Mucosa of descending colon (tissue), 3 donors: ENCODE data around the gene MIDN. TPM values are rescaled to one million over a fixed set of nuclear protein-coding genes. Genes with fewer than 3 reads are reported as not detected.
"Not testable (repeated sequence)": the region's sequence is repeated elsewhere in the genome, so short reads cannot be mapped to it uniquely, and the experiment has no call there.

Experiments
- ATAC-seq: fragments of 200-7000 bp; cut with Tn5 transposase; one replicate; pipeline ENCODE4 v1.9.1; 2020; ENCODE audit warnings: mild to moderate bottlenecking, moderate library complexity
- DNase-seq, 3 donors: peaks; one replicate each; pipeline ENCODE4 v3.0.0-alpha.2; 2020
- H3K36me3 ChIP-seq: fragments of 200-600 bp; one replicate; pipeline ENCODE4 v1.8.0; 2021; ENCODE audit warnings: low read depth, mild to moderate bottlenecking
- H3K4me1 ChIP-seq: fragments of 200-600 bp; one replicate; pipeline ENCODE4 v1.8.0; 2021; ENCODE audit warnings: low read depth, mild to moderate bottlenecking
- H3K4me3 ChIP-seq: fragments of 200-600 bp; one replicate; pipeline ENCODE4 v1.8.0; 2021; ENCODE audit warnings: mild to moderate bottlenecking
- H3K9me3 ChIP-seq: fragments of 200-600 bp; one replicate; pipeline ENCODE4 v1.8.0; 2021; ENCODE audit warnings: mild to moderate bottlenecking
- intact Hi-C, 2 donors: fragments of 100-400 bp; cut with DNase I in 1 of 2; cut with micrococcal nuclease in 1 of 2; formaldehyde crosslinking; loops; one replicate each; pipeline versions ENCODE4 v1.11.0 to v1.11.1; 2022; cut with DNase I, micrococcal nuclease
- total RNA-seq, 3 donors: library from RNA; stranded (reverse); fragmentation: NEBNext Ultra II Directional in 2 of 3; extraction: Animal tissue kit (Norgen Biotek cat#: 25700) in 2 of 3; gene quantifications; one replicate each; pipeline versions ENCODE4 v1.2.1 to v1.2.4, GENCODE V29; 2021 to 2023
- TF ChIP-seq, protein P1 (sequence below): fragments of 200-600 bp; IDR thresholded peaks from one replicate; pipeline ENCODE4 v1.8.0; 2022; ENCODE audit warnings: antibody characterized with exemption, mild to moderate bottlenecking
- donor health status: DM: no; HTN: no; CAD: no; lungs with moderate emphysema.
- donor health status: DM: no; HTN: no; CAD: no.
- donor health status: DM: no; HTN: yes; CAD: no.

Gene MIDN
- total RNA-seq, 3 donors from 2014 or later, result 136 to 251 (median 213) TPM

DNA sequence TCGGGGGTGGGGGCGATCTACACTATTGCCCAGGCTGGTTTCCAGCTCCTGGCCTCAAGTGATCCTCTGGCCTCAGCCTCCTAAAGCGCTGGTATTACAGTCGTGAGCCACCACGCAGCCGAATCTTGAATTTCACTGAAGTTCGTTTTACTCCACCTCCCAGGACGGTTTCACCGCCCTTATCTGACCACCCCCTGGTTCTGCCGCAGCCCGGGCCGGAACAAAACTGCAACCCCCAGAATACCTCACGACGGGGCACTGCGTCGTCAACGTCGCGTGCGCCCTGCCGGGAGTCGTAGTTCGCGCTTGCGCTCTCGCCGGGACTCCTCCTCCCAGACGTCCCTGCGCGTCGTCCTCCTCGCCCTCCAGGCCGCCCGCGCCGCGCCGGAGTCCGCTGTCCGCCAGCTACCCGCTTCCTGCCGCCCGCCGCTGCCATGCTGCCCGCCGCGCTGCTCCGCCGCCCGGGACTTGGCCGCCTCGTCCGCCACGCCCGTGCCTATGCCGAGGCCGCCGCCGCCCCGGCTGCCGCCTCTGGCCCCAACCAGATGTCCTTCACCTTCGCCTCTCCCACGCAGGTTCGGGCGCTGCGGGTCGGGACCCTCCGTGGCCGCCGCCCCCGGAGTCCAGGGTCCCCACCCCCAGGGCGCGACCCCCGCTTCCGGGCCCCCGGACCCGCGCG is 6.8 kb upstream of the MIDN start, which contains the start of gene ATP5F1D:
ATP5F1D (plus strand) TSS at position 335 of the 679 bp plus-strand sequence; CDS start at position 435, 100 bp downstream.
- H3K36me3 ChIP-seq, result no peaks in the 10 kb centered on the region
- no peaks in the 10 kb centered on the region for H3K9me3 ChIP-seq
- intact Hi-C loops, result loop anchor here in 1 of 2 donors (2.0 kb wide), 1 partner anchor 25 kb away; no protein-coding TSS in a partner anchor
- ATAC-seq (peak; percentile 73), DNase-seq (peak; percentile 94 to 97 (median 96))
- H3K4me1 ChIP-seq, result peaks cover 55% of the 10 kb centered on the region
- H3K4me3 ChIP-seq, result peak within 1 kb of the TSS; percentile 91
- TF ChIP-seq, protein P1, sequence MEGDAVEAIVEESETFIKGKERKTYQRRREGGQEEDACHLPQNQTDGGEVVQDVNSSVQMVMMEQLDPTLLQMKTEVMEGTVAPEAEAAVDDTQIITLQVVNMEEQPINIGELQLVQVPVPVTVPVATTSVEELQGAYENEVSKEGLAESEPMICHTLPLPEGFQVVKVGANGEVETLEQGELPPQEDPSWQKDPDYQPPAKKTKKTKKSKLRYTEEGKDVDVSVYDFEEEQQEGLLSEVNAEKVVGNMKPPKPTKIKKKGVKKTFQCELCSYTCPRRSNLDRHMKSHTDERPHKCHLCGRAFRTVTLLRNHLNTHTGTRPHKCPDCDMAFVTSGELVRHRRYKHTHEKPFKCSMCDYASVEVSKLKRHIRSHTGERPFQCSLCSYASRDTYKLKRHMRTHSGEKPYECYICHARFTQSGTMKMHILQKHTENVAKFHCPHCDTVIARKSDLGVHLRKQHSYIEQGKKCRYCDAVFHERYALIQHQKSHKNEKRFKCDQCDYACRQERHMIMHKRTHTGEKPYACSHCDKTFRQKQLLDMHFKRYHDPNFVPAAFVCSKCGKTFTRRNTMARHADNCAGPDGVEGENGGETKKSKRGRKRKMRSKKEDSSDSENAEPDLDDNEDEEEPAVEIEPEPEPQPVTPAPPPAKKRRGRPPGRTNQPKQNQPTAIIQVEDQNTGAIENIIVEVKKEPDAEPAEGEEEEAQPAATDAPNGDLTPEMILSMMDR, result no peak

DNA sequence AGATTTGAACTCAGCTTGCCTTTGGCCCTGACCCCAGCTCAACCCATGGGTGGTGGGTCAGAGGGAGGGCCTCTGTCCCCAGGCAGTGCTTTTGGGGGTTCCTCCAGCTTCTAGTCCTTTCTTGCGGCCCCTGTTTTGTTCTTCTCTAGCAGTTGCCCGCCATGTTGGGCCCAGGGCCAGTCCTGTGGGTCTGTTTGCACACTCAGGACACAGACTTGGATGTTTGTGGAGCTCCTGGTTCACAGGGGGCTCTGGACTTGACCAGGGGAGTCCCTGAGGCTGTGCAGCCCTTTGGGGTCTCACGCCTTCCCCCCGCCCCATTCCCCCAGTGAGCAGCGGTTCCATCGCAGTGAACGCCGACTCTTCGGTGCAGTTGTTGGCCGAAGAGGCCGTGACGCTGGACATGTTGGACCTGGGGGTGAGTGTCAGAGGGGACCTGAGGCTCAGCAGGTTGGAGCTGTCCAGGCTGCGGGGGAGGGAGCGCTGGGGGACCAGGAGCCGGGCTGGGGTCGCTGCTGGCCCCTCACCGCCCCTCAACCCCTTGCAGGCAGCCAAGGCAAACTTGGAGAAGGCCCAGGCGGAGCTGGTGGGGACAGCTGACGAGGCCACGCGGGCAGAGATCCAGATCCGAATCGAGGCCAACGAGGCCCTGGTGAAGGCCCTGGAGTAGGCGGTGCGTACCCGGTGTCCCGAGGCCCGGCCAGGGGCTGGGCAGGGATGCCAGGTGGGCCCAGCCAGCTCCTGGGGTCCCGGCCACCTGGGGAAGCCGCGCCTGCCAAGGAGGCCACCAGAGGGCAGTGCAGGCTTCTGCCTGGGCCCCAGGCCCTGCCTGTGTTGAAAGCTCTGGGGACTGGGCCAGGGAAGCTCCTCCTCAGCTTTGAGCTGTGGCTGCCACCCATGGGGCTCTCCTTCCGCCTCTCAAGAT is 4.4 kb upstream of the MIDN start:
- peak; percentile 90 to 91 (median 91) for DNase-seq
- intact Hi-C loops, result loop anchor here in 1 of 2 donors (2.0 kb wide), 1 partner anchor 23 kb away; no protein-coding TSS in a partner anchor

GRCh38 chr19:1244693-1245451 is 3.5 kb upstream of the MIDN start:
- peaks cover 60% of the 10 kb centered on the region for H3K4me1 ChIP-seq
- H3K36me3 ChIP-seq, result no peaks in the 10 kb centered on the region
- TF ChIP-seq, protein P1, result no peak
- DNase-seq (peak; percentile 76 to 89 (median 88)), ATAC-seq (peak; percentile 32)
- intact Hi-C loops, result no loop called here
- no peak overlapping the region for H3K4me3 ChIP-seq
- no peaks in the 10 kb centered on the region for H3K9me3 ChIP-seq

More for the DNA sequence above, 4.4 kb upstream of the MIDN start:
- TF ChIP-seq, protein P1, result peak; percentile 90
- H3K4me3 ChIP-seq, result no peak overlapping the region
- peak; percentile 52 for ATAC-seq
- H3K36me3 ChIP-seq, result no peaks in the 10 kb centered on the region
- peaks cover 60% of the 10 kb centered on the region for H3K4me1 ChIP-seq
- H3K9me3 ChIP-seq, result no peaks in the 10 kb centered on the region

- Histone ChIP-seq H3K9me3 (no peaks in the 10 kb centered on the region), H3K36me3 (no peaks in the 10 kb centered on the region), H3K4me3 (no peak overlapping the region), H3K4me1 (peaks cover 56% of the 10 kb centered on the region)
- intact Hi-C loops, result no loop called here
- ATAC-seq (peak; percentile 6), DNase-seq (peak; percentile 76 to 92 (median 83))
- TF ChIP-seq, protein P1, result no peak
Observed at GRCh38 chr19:1245494-1246264, 2.7 kb upstream of the MIDN start.

- H3K9me3 ChIP-seq, ATAC-seq, intact Hi-C loops, H3K36me3 ChIP-seq, H3K4me3 ChIP-seq: not testable (repeated sequence)
- DNase-seq, result peak in 2 of 3 donors; percentile 57 to 60
- peaks cover 49% of the 10 kb centered on the region for H3K4me1 ChIP-seq
Observed at GRCh38 chr19:1246265-1247087, 1.9 kb upstream of the MIDN start.
